Measurements from ENCODE around the gene SIPA1L2.

DNA sequence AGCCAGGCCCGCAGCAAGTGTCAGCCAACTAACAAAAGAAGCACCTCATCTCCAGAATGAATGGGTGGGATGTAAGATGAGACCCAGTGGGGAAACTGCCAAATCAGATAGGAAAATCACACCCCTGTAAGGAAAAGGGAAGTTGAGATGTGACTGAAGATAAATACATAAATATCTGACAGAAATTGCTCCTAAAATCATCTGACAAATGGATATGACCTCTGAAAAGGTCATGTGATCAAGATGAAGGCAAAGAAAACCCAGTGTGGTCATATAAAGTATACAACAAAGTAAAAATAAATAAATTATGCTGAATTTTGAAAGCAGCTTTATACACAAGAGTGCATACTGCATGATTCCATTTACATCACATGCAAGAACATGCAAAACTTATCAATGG lies 12.7 kb downstream of the SIPA1L2 start:
- TF ChIP-seq IKZF1 (conservative IDR thresholded peaks at IDR 0.05) (no peak), KAT2A (conservative IDR thresholded peaks at IDR 0.05; ENCODE audit: control insufficient read depth, low read depth, low read length) (no peak)

Measured in GM12878 (cell line).